ENCODE measurements around the gene CCM2L. TPM values are rescaled to one million over a fixed set of nuclear protein-coding genes. Genes with fewer than 3 reads are reported as not detected.

CCM2L gene
- polyA plus RNA-seq, 2 of the 4 experiments (the other 2 are of a cell fraction), result 0.05 to 0.18 TPM

GRCh38 chr20:32004963-32005362 is 5.3 kb upstream of the CCM2L start (continued):
- TF ChIP-seq CTCF (IDR thresholded peaks at IDR 0.05) (no peak), KDM5A (IDR thresholded peaks at IDR 0.05) (no peak), EHMT2 (IDR thresholded peaks at IDR 0.05; ENCODE audit: low read depth) (no peak), ESRRA (IDR thresholded peaks at IDR 0.05; ENCODE audit: borderline replicate concordance, low read length) (no peak), RFX5 (IDR thresholded peaks at IDR 0.05) (no peak), POLR2AphosphoS2 (conservative IDR thresholded peaks at IDR 0.05; ENCODE audit: low read length) (no peak), USF2 (IDR thresholded peaks at IDR 0.05) (no peak)

- no peak for DNase-seq (ENCODE audit: low read depth in 1 of 2, low spot score in 1 of 2)
- ChIA-PET POLR2A (no interaction called here), CTCF (interaction anchor here (0.7 to 3.3 kb wide), 3 partner anchors 26 to 159 kb away, joined by 4 to 18 read pairs (median 12); no protein-coding TSS in a partner anchor)
- 48% methylated on average over 5 of the region's 5 CpGs for WGBS (ENCODE audit: missing lambda C conversion rate)
- TF ChIP-seq PBX3 (IDR thresholded peaks at IDR 0.05) (no peak), ZC3H11A (IDR thresholded peaks at IDR 0.05) (no peak), ESRRA (IDR thresholded peaks at IDR 0.05; ENCODE audit: borderline replicate concordance, low read length) (no peak), KDM5A (IDR thresholded peaks at IDR 0.05) (no peak), EHF (CRISPR knock-in tag; IDR thresholded peaks at IDR 0.05) (no peak), PHF8 (IDR thresholded peaks at IDR 0.05; ENCODE audit: borderline replicate concordance, low read depth) (no peak), GATA3 (IDR thresholded peaks at IDR 0.05; ENCODE audit: borderline replicate concordance) (no peak), CBX8 (IDR thresholded peaks at IDR 0.05) (no peak), NR3C1 (IDR thresholded peaks at IDR 0.05) (no peak), KDM1A (IDR thresholded peaks at IDR 0.05; ENCODE audit: low read depth) (no peak), CTCF (IDR thresholded peaks at IDR 0.05) (no peak), ELK1 (IDR thresholded peaks at IDR 0.05; ENCODE audit: low read depth, low read length) (no peak), CHD2 (IDR thresholded peaks at IDR 0.05; ENCODE audit: low read length, partially characterized antibody) (no peak), REST (IDR thresholded peaks at IDR 0.05) (no peak), RARB (CRISPR knock-in tag; IDR thresholded peaks at IDR 0.05) (no peak), ZNF302 (CRISPR knock-in tag; IDR thresholded peaks at IDR 0.05) (no peak), HOXB5 (CRISPR knock-in tag; IDR thresholded peaks at IDR 0.05) (no peak)
- ATAC-seq, result no peak
- no peaks in the 10 kb centered on the region for H3K9me3 ChIP-seq
- H3K27ac ChIP-seq, result no peak overlapping the region
- no peak for FAIRE-seq
- H3K4me2 ChIP-seq, result no peak overlapping the region
- no peaks in the 10 kb centered on the region for H3K4me1 ChIP-seq
- no peak overlapping the region for H3K4me3 ChIP-seq
Observed at GRCh38 chr20:32006053-32006452, 4.2 kb upstream of the CCM2L start.
